Measurements from ENCODE around the gene TPCN1. TPM values are rescaled to one million over a fixed set of nuclear protein-coding genes. Genes with fewer than 3 reads are reported as not detected.

Gene TPCN1
- total RNA-seq, 1 donor from 2014 or later: 27.9 TPM

GRCh38 chr12:113222730-113223531 lies 1.7 kb downstream of the TPCN1 start:
- peaks cover 20% of the 10 kb centered on the region for H3K4me1 ChIP-seq (ENCODE audit: insufficient read depth, low read length)
- H3K36me3 Mint-ChIP-seq (ENCODE audit: low read depth, unreplicated experiment): peaks cover 5% of the 10 kb centered on the region
- peak overlapping the region; percentile 91 for H3K9ac ChIP-seq (ENCODE audit: low read length)
- H3K36me3 ChIP-seq (ENCODE audit: insufficient read depth, low read length): no peaks in the 10 kb centered on the region
- peak overlapping the region; percentile 93 for H3K4me3 Mint-ChIP-seq (ENCODE audit: unreplicated experiment)
- FAIRE-seq (no peak), DNase-seq (ENCODE audit: low read depth) (peak; percentile 80)
- H3K9me3 Mint-ChIP-seq (ENCODE audit: unreplicated experiment): no peaks in the 10 kb centered on the region
- no peaks in the 10 kb centered on the region for H4K20me1 ChIP-seq (ENCODE audit: insufficient read depth, low read length)
- TF ChIP-seq CTCF (IDR thresholded peaks at IDR 0.05; ENCODE audit: insufficient read depth, low read depth, low read length) (no peak), EZH2 (IDR thresholded peaks at IDR 0.05; ENCODE audit: insufficient read depth, low read length) (no peak)
- peak overlapping the region; percentile 16 for H2AFZ ChIP-seq (ENCODE audit: low read depth, low read length)
- peak overlapping the region; percentile 78 for H3K4me3 ChIP-seq (ENCODE audit: insufficient read depth, low read depth, low read length)
- H3K79me2 ChIP-seq (ENCODE audit: insufficient read depth, low read length): peaks cover 11% of the 10 kb centered on the region
- peak overlapping the region; percentile 72 for H3K27ac ChIP-seq (ENCODE audit: low read depth, low read length)
- no peaks in the 10 kb centered on the region for H3K27me3 ChIP-seq (ENCODE audit: insufficient read depth, low read length)
- peak overlapping the region; percentile 92 for H3K4me2 ChIP-seq (ENCODE audit: low read length)
- H3K27ac Mint-ChIP-seq (ENCODE audit: unreplicated experiment): peak overlapping the region; percentile 79
- H3K27me3 Mint-ChIP-seq (ENCODE audit: low read depth, unreplicated experiment): no peaks in the 10 kb centered on the region
- peaks cover 14% of the 10 kb centered on the region for H3K4me1 Mint-ChIP-seq (ENCODE audit: low read depth, unreplicated experiment)
- no peaks in the 10 kb centered on the region for H3K9me3 ChIP-seq (ENCODE audit: insufficient read depth, low read depth, low read length)

- no peak overlapping the region for H3K4me3 ChIP-seq (ENCODE audit: insufficient read depth, low read depth, low read length)
- no peaks in the 10 kb centered on the region for H3K9me3 ChIP-seq (ENCODE audit: insufficient read depth, low read depth, low read length)
- DNase-seq (ENCODE audit: low read depth) (no peak), FAIRE-seq (no peak)
- Mint-ChIP-seq H3K9me3 (ENCODE audit: unreplicated experiment) (no peaks in the 10 kb centered on the region), H3K4me3 (ENCODE audit: unreplicated experiment) (no peak overlapping the region), H3K36me3 (ENCODE audit: low read depth, unreplicated experiment) (peaks cover 8% of the 10 kb centered on the region), H3K27me3 (ENCODE audit: low read depth, unreplicated experiment) (no peaks in the 10 kb centered on the region), H3K4me1 (ENCODE audit: low read depth, unreplicated experiment) (peaks cover 19% of the 10 kb centered on the region), H3K27ac (ENCODE audit: unreplicated experiment) (no peak overlapping the region)
- no peak overlapping the region for H3K9ac ChIP-seq (ENCODE audit: low read length)
- TF ChIP-seq CTCF (IDR thresholded peaks at IDR 0.05; ENCODE audit: insufficient read depth, low read depth, low read length) (no peak), EZH2 (IDR thresholded peaks at IDR 0.05; ENCODE audit: insufficient read depth, low read length) (no peak)
- H3K4me1 ChIP-seq (ENCODE audit: insufficient read depth, low read length): peaks cover 20% of the 10 kb centered on the region
- no peak overlapping the region for H2AFZ ChIP-seq (ENCODE audit: low read depth, low read length)
- H3K27me3 ChIP-seq (ENCODE audit: insufficient read depth, low read length): no peaks in the 10 kb centered on the region
- H3K79me2 ChIP-seq (ENCODE audit: insufficient read depth, low read length): peaks cover 11% of the 10 kb centered on the region
- H3K4me2 ChIP-seq (ENCODE audit: low read length): no peak overlapping the region
- no peaks in the 10 kb centered on the region for H3K36me3 ChIP-seq (ENCODE audit: insufficient read depth, low read length)
- H3K27ac ChIP-seq (ENCODE audit: low read depth, low read length): no peak overlapping the region
- H4K20me1 ChIP-seq (ENCODE audit: insufficient read depth, low read length): no peaks in the 10 kb centered on the region
Observed at GRCh38 chr12:113224955-113225354, 3.7 kb downstream of the TPCN1 start.
